Measurements from ENCODE around the gene KIFC3. TPM values are rescaled to one million over a fixed set of nuclear protein-coding genes. Genes with fewer than 3 reads are reported as not detected.

Gene KIFC3
- total and polyA plus RNA-seq, 2 of the 13 experiments (the other 11 are each of a cell fraction or from before 2014, with no cell fraction given): 42.1 to 45.3 TPM

GRCh38 chr16:57802341-57803133 is at the start of gene KIFC3 (continued):
- TF ChIP-seq ZNF850 (CRISPR knock-in tag; conservative IDR thresholded peaks at IDR 0.05) (no peak), KMT2B (CRISPR knock-in tag; IDR thresholded peaks at IDR 0.05) (peak; percentile 53), ADNP (CRISPR knock-in tag; IDR thresholded peaks at IDR 0.05) (no peak; the same call in 1 of the 2 replicates), NR2F2 (IDR thresholded peaks at IDR 0.05; ENCODE audit: borderline replicate concordance, low read depth) (no peak; the same call in 1 of the 2 replicates), TBX3 (IDR thresholded peaks at IDR 0.05; ENCODE audit: borderline replicate concordance) (peak; percentile 51; the same call in 1 of the 2 replicates), RFX5 (IDR thresholded peaks at IDR 0.05; ENCODE audit: low read depth, low read length) (no peak), ZSCAN12 (CRISPR knock-in tag; IDR thresholded peaks at IDR 0.05) (no peak), KAT7 (CRISPR knock-in tag; IDR thresholded peaks at IDR 0.05; ENCODE audit: borderline replicate concordance) (no peak), BCL6 (CRISPR knock-in tag; IDR thresholded peaks at IDR 0.05) (peak; percentile 56), ZSCAN25 (CRISPR knock-in tag; IDR thresholded peaks at IDR 0.05) (peak; percentile 38; the same call in 1 of the 2 replicates), DR1 (CRISPR knock-in tag; IDR thresholded peaks at IDR 0.05) (peak; percentile 53; the same call in 1 of the 2 replicates), XBP1 (CRISPR knock-in tag; IDR thresholded peaks at IDR 0.05) (no peak), YEATS4 (CRISPR knock-in tag; IDR thresholded peaks at IDR 0.05; ENCODE audit: borderline replicate concordance) (peak; percentile 62; the same call in 1 of the 2 replicates), HDAC2 (CRISPR knock-in tag; IDR thresholded peaks at IDR 0.05) (peak; percentile 52), KLF12 (CRISPR knock-in tag; IDR thresholded peaks at IDR 0.05; ENCODE audit: borderline replicate concordance) (peak; percentile 78; the same call in 1 of the 2 replicates), POLR2AphosphoS5 (IDR thresholded peaks at IDR 0.05; ENCODE audit: low read depth, low read length) (peak; percentile 42; the same call in 1 of the 2 replicates), RBM22 (optimal IDR thresholded peaks at IDR 0.05; ENCODE audit: low read length) (no peak), ZNF580 (CRISPR knock-in tag; IDR thresholded peaks at IDR 0.05; ENCODE audit: borderline replicate concordance, low read depth) (peak; percentile 27; the same call in 1 of the 2 replicates), MLXIP (CRISPR knock-in tag; IDR thresholded peaks at IDR 0.05; ENCODE audit: borderline replicate concordance) (no peak), ZBTB3 (CRISPR knock-in tag; IDR thresholded peaks at IDR 0.05; ENCODE audit: borderline replicate concordance, low read depth) (peak; percentile 73; the same call in 1 of the 2 replicates), ZNF530 (CRISPR knock-in tag; IDR thresholded peaks at IDR 0.05; ENCODE audit: low read depth) (no peak), ZFP37 (CRISPR knock-in tag; IDR thresholded peaks at IDR 0.05; ENCODE audit: borderline replicate concordance) (peak; percentile 47; the same call in 1 of the 2 replicates), ZNF691 (CRISPR knock-in tag; IDR thresholded peaks at IDR 0.05; ENCODE audit: borderline replicate concordance, low read depth) (peak; percentile 80; the same call in 1 of the 2 replicates), ZBTB38 (CRISPR knock-in tag; IDR thresholded peaks at IDR 0.05) (peak; percentile 76; the same call in 1 of the 2 replicates), ZNF317 (CRISPR knock-in tag; IDR thresholded peaks at IDR 0.05) (peak; percentile 67)

Data from HepG2 (cell line).